GM12878 (cell line): ENCODE measurements around the gene GDF15. TPM values are rescaled to one million over a fixed set of nuclear protein-coding genes. Genes with fewer than 3 reads are reported as not detected.

ENCODE experiments used
- ATF7 ChIP-seq: fragments of 450-650 bp; IDR thresholded peaks from 2 replicates; pipeline ENCODE4 v1.6.1; 2016; ENCODE audit warnings: low read depth, mild to moderate bottlenecking
- BMI1 ChIP-seq: fragments of 450-650 bp; IDR thresholded peaks from 2 replicates; pipeline ENCODE4 v1.6.1; 2016; ENCODE audit warnings: mild to moderate bottlenecking, moderate library complexity, borderline replicate concordance
- CBX3 ChIP-seq: fragments of 200-600 bp; sonication (generic); IDR thresholded peaks from 2 replicates; pipeline ENCODE4 v1.6.1; 2016; ENCODE audit warnings: low read depth, borderline replicate concordance
- E2F8 ChIP-seq: fragments of 450-650 bp; IDR thresholded peaks from 2 replicates; pipeline ENCODE4 v1.6.1; 2018; ENCODE audit warnings: mild to moderate bottlenecking, low read depth, moderate library complexity; ENCODE audit not compliant: partially characterized antibody
- GATAD2B ChIP-seq: fragments of 450-650 bp; conservative IDR thresholded peaks from 2 replicates; pipeline ENCODE4 v1.6.1; 2017; ENCODE audit warnings: low read depth, mild to moderate bottlenecking, moderate library complexity
- MEF2A ChIP-seq: IDR thresholded peaks from 2 replicates; pipeline ENCODE4 v1.6.1; 2011; ENCODE audit warnings: low read depth, mild to moderate bottlenecking, low read length, moderate library complexity; ENCODE audit not compliant: insufficient read depth
- MEF2B ChIP-seq: fragments of 450-650 bp; IDR thresholded peaks from 2 replicates; pipeline ENCODE4 v1.6.1; 2018; ENCODE audit warnings: mild to moderate bottlenecking, moderate library complexity; ENCODE audit not compliant: partially characterized antibody, poor library complexity, severe bottlenecking
- MXI1 ChIP-seq: fragments of 150-350 bp; IDR thresholded peaks from 2 replicates; pipeline ENCODE4 v1.6.1; 2011; ENCODE audit warnings: low read depth, mild to moderate bottlenecking, inconsistent platforms, low read length, improper control_type of control experiment
- NBN ChIP-seq: fragments of 450-650 bp; IDR thresholded peaks from 2 replicates; pipeline ENCODE4 v1.6.1; 2016
- NR2F1 ChIP-seq: fragments of 450-650 bp; conservative IDR thresholded peaks from 2 replicates; pipeline ENCODE4 v1.6.1; 2017; ENCODE audit warnings: mild to moderate bottlenecking
- PAX8 ChIP-seq: fragments of 450-650 bp; IDR thresholded peaks from 2 replicates; pipeline ENCODE4 v1.6.1; 2017; ENCODE audit warnings: mild to moderate bottlenecking, moderate library complexity
- POLR2AphosphoS2 ChIP-seq: IDR thresholded peaks from 2 replicates; pipeline ENCODE4 v1.6.1; 2011; ENCODE audit warnings: low read depth, mild to moderate bottlenecking, low read length, improper control_type of control experiment, moderate library complexity
- POLR2AphosphoS5 ChIP-seq: IDR thresholded peaks from 2 replicates; pipeline ENCODE4 v1.6.1; 2011; ENCODE audit warnings: mild to moderate bottlenecking, low read length, inconsistent platforms
- RAD21 ChIP-seq: IDR thresholded peaks from 2 replicates; pipeline ENCODE4 v1.6.1; 2011; ENCODE audit warnings: mild to moderate bottlenecking, low read depth, low read length, moderate library complexity; ENCODE audit not compliant: insufficient read depth
- RUNX3 ChIP-seq: IDR thresholded peaks from 2 replicates; pipeline ENCODE4 v1.6.1; 2012; ENCODE audit warnings: low read length, inconsistent platforms
- SIX5 ChIP-seq: IDR thresholded peaks from 2 replicates; pipeline ENCODE4 v1.6.1; 2011; ENCODE audit warnings: mild to moderate bottlenecking, low read depth, low read length, moderate library complexity; ENCODE audit not compliant: severe bottlenecking
- SREBF2 ChIP-seq: IDR thresholded peaks from 2 replicates; pipeline ENCODE4 v1.6.1; 2012; ENCODE audit warnings: mild to moderate bottlenecking, low read length
- SUZ12 ChIP-seq: fragments of 200-600 bp; sonication (generic); IDR thresholded peaks from one replicate; pipeline ENCODE4 v1.6.1; 2018; ENCODE audit warnings: antibody characterized with exemption, mild to moderate bottlenecking; ENCODE audit not compliant: unreplicated experiment
- TARDBP ChIP-seq: IDR thresholded peaks from 2 replicates; pipeline ENCODE4 v1.6.1; 2016; ENCODE audit warnings: borderline replicate concordance
- TBL1XR1 ChIP-seq: IDR thresholded peaks from 2 replicates; pipeline ENCODE4 v1.6.1; 2012; ENCODE audit warnings: low read depth, low read length, improper control_type of control experiment
- ZBTB4 ChIP-seq: fragments of 450-650 bp; formaldehyde crosslinking; IDR thresholded peaks from 2 replicates; pipeline ENCODE4 v1.4.0; 2022; ENCODE audit warnings: mild to moderate bottlenecking, moderate library complexity
- ZZZ3 ChIP-seq: IDR thresholded peaks from 2 replicates; pipeline ENCODE4 v1.6.1; 2011; ENCODE audit warnings: low read depth; ENCODE audit not compliant: control insufficient read depth, insufficient read length
- polyA plus RNA-seq, 11 experiments: library from polyadenylated mRNA; depleted of rRNA in 4 of 11; unstranded in 6 of 11; stranded (reverse) in 5 of 11; fragments of >200 nt; fragmentation: Nextera tagmentation in 4 of 11; fragmentation: Illumina TruSeq in 1 of 11; extraction: Ambion mirVana in 4 of 11; extraction: Trizol in 1 of 11; gene quantifications; 1 replicate in 1 of 11; 2 replicates in 10 of 11; pipeline versions ENCODE4 v1.2.1 to v1.2.3, GENCODE V29; 2011 to 2016; ENCODE audit warnings: inconsistent platforms in 2 of 11, missing spikeins in 2 of 11, low read depth in 1 of 11
- total RNA-seq, 4 experiments: library from RNA; depleted of rRNA in 3 of 4; stranded (reverse); fragments of >200 nt in 3 of 4; fragmentation: Illumina TruSeq in 1 of 4; extraction: Trizol in 1 of 4; gene quantifications; 2 replicates each; pipeline versions ENCODE4 v1.2.1 to v1.2.3, GENCODE V29; 2013 to 2021
- TF ChIP-seq, protein P1 (sequence below): fragments of 450-650 bp; formaldehyde crosslinking; IDR thresholded peaks from 2 replicates; pipeline ENCODE4 v1.4.0; 2020; ENCODE audit warnings: mild to moderate bottlenecking, moderate library complexity

The GDF15 gene
- total and polyA plus RNA-seq, 10 of the 15 experiments (the other 5 are each of a cell fraction or from before 2014, with no cell fraction given), result 0.11 to 3.6 (median 1.6) TPM; not detected in 1

DNA sequence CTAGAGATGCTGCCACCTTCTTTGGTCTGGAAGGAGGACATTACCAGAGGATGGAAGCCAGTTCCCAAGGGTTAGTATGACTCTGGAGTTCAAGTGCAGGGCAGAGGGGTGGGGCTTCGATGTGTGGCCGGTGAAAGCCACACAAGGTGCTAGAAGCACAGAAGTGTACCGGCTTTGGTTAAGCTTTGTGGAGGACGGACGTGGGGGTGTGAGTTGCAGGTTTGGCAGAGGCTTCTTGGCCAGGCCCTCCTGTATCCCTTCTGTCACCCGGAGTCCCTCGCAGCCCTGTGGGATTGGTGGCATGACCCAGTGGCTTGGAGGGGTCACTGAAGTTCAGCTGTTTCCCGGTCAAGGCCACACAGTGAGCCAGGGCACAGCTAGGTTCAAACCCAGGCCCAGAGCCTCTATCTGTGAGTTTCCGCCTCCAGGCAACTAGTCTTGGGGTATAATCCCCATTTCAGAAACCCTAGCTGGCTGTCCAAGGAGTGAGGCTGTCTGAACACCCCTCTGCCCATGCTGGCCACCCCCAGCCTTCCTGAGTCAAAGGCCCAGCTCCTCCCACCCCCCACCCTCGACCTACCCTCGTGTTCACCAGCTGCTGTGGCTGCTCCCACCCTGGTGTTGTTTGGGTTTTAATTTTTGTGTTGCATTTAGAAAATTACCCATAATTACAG lies 28.7 kb downstream of the GDF15 start (continued):
- TF ChIP-seq, protein P1, sequence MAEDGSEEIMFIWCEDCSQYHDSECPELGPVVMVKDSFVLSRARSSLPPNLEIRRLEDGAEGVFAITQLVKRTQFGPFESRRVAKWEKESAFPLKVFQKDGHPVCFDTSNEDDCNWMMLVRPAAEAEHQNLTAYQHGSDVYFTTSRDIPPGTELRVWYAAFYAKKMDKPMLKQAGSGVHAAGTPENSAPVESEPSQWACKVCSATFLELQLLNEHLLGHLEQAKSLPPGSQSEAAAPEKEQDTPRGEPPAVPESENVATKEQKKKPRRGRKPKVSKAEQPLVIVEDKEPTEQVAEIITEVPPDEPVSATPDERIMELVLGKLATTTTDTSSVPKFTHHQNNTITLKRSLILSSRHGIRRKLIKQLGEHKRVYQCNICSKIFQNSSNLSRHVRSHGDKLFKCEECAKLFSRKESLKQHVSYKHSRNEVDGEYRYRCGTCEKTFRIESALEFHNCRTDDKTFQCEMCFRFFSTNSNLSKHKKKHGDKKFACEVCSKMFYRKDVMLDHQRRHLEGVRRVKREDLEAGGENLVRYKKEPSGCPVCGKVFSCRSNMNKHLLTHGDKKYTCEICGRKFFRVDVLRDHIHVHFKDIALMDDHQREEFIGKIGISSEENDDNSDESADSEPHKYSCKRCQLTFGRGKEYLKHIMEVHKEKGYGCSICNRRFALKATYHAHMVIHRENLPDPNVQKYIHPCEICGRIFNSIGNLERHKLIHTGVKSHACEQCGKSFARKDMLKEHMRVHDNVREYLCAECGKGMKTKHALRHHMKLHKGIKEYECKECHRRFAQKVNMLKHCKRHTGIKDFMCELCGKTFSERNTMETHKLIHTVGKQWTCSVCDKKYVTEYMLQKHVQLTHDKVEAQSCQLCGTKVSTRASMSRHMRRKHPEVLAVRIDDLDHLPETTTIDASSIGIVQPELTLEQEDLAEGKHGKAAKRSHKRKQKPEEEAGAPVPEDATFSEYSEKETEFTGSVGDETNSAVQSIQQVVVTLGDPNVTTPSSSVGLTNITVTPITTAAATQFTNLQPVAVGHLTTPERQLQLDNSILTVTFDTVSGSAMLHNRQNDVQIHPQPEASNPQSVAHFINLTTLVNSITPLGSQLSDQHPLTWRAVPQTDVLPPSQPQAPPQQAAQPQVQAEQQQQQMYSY (CRISPR knock-in tag), result no peak
- TF ChIP-seq GATAD2B, result no peak
- no peak for TF ChIP-seq POLR2AphosphoS5
- TF ChIP-seq RAD21, result no peak
- peak; percentile 59 for TF ChIP-seq NR2F1
- TF ChIP-seq SUZ12, result no peak
- TF ChIP-seq TBL1XR1, result no peak
- no peak for TF ChIP-seq MEF2B
- TF ChIP-seq E2F8, result no peak
- peak; percentile 43 for TF ChIP-seq ATF7
- no peak for TF ChIP-seq CBX3
- TF ChIP-seq MEF2A, result no peak
- no peak for TF ChIP-seq ZBTB4 (CRISPR knock-in tag)
- no peak for TF ChIP-seq BMI1
- TF ChIP-seq SIX5, result no peak
- no peak for TF ChIP-seq SREBF2
- TF ChIP-seq NBN, result peak; percentile 49; the same call in 1 of the 2 replicates
- no peak for TF ChIP-seq PAX8
- TF ChIP-seq MXI1, result no peak
- TF ChIP-seq POLR2AphosphoS2, result no peak
- no peak for TF ChIP-seq TARDBP
- no peak for TF ChIP-seq ZZZ3
- peak; percentile 63 for TF ChIP-seq RUNX3
